ENCODE measurements around the gene RTL9.
A peak's percentile ranks its signal among the peaks of the same experiment; 100 is the strongest.

Gene RTL9

GRCh38 chrX:110341189-110342035 lies 17.2 kb upstream of the RTL9 start:
- peak; percentile 81 for DNase-seq (ENCODE audit: low spot score)

GRCh38 chrX:110346681-110347080 lies 12.0 kb upstream of the RTL9 start:
- DNase-seq (ENCODE audit: low spot score): no peak

- DNase-seq (ENCODE audit: low spot score): no peak
These were observed 625 bp downstream of the RTL9 start for GRCh38 chrX:110359273-110359672.

- DNase-seq (ENCODE audit: low spot score): no peak
These were observed 4.6 kb downstream of the RTL9 start for GRCh38 chrX:110363244-110363643.

GRCh38 chrX:110373310-110373709 lies 14.7 kb downstream of the RTL9 start:
- DNase-seq (ENCODE audit: low spot score): no peak

- no peak for DNase-seq (ENCODE audit: low spot score)
These were observed 15.9 kb downstream of the RTL9 start for GRCh38 chrX:110374559-110374958.

- DNase-seq (ENCODE audit: low spot score): no peak
These were observed 22.6 kb downstream of the RTL9 start for GRCh38 chrX:110381216-110381615.

GRCh38 chrX:110383414-110383813 lies 24.8 kb downstream of the RTL9 start:
- DNase-seq (ENCODE audit: low spot score): no peak

- peak; percentile 83 for DNase-seq (ENCODE audit: low spot score)
These were observed 25.8 kb downstream of the RTL9 start for GRCh38 chrX:110384490-110384889.

- no peak for DNase-seq (ENCODE audit: low spot score)
These were observed 30.9 kb downstream of the RTL9 start for GRCh38 chrX:110389570-110389969.

- no peak for DNase-seq (ENCODE audit: low spot score)
These were observed 32.4 kb downstream of the RTL9 start for GRCh38 chrX:110391086-110391485.

GRCh38 chrX:110394651-110395050 lies 36.0 kb downstream of the RTL9 start:
- peak; percentile 28 for DNase-seq (ENCODE audit: low spot score)

GRCh38 chrX:110395877-110396276 lies 37.2 kb downstream of the RTL9 start:
- DNase-seq (ENCODE audit: low spot score): no peak

- no peak for DNase-seq (ENCODE audit: low spot score)
These were observed 38.1 kb downstream of the RTL9 start for GRCh38 chrX:110396735-110397134.

GRCh38 chrX:110397339-110397738 lies 38.7 kb downstream of the RTL9 start:
- DNase-seq (ENCODE audit: low spot score): no peak

- no peak for DNase-seq (ENCODE audit: low spot score)
These were observed 39.3 kb downstream of the RTL9 start for GRCh38 chrX:110397904-110398303.

- no peak for DNase-seq (ENCODE audit: low spot score)
These were observed 40.8 kb downstream of the RTL9 start for GRCh38 chrX:110399497-110399896.

GRCh38 chrX:110399966-110400365 lies 41.3 kb downstream of the RTL9 start:
- no peak for DNase-seq (ENCODE audit: low spot score)

- no peak for DNase-seq (ENCODE audit: low spot score)
These were observed 42.5 kb downstream of the RTL9 start for GRCh38 chrX:110401135-110401534.

- DNase-seq (ENCODE audit: low spot score): no peak
These were observed 43.6 kb downstream of the RTL9 start for GRCh38 chrX:110402091-110402849.

- no peak for DNase-seq (ENCODE audit: low spot score)
These were observed 44.2 kb downstream of the RTL9 start for GRCh38 chrX:110402850-110403221.

- DNase-seq (ENCODE audit: low spot score): no peak
These were observed 45.0 kb downstream of the RTL9 start for GRCh38 chrX:110403441-110404238.

- DNase-seq (ENCODE audit: low spot score): no peak
These were observed 45.7 kb downstream of the RTL9 start for GRCh38 chrX:110404376-110404775.
